Tibial nerve (tissue), 4 donors: ENCODE results near the gene MAP4K4.

Experiments used
- CTCF ChIP-seq, 5 experiments: fragments of 200-600 bp in 3 of 5; fragments of 450-650 bp in 2 of 5; sonication (generic) in 3 of 5; IDR thresholded peaks; one replicate each; pipeline ENCODE4 v1.5.1; 2016 to 2019; ENCODE audit warnings: antibody characterized with exemption in 5 of 5, mild to moderate bottlenecking in 3 of 5, moderate library complexity in 2 of 5
- EP300 ChIP-seq, 2 donors: sonication (generic); formaldehyde crosslinking; IDR thresholded peaks; one replicate each; pipeline ENCODE4 v1.6.1; 2017; ENCODE audit warnings: antibody characterized with exemption in 2 of 2, mild to moderate bottlenecking in 1 of 2
- POLR2A ChIP-seq, 2 donors: fragments of 450-650 bp; IDR thresholded peaks; one replicate each; pipeline ENCODE4 v1.6.1; 2017; ENCODE audit warnings: antibody characterized with exemption in 2 of 2, mild to moderate bottlenecking in 2 of 2, moderate library complexity in 2 of 2

GRCh38 chr2:101860782-101861181, 163.3 kb downstream of the MAP4K4 start:
- TF ChIP-seq CTCF (IDR thresholded peaks at IDR 0.05) = no peak
- TF ChIP-seq POLR2A (IDR thresholded peaks at IDR 0.05) = no peak
- no peak for TF ChIP-seq EP300 (IDR thresholded peaks at IDR 0.05)
